Measurements from ENCODE around the gene IGFL2.
A peak's percentile ranks its signal among the peaks of the same experiment; 100 is the strongest.
"Not testable (repeated sequence)": the region's sequence is repeated elsewhere in the genome, so short reads cannot be mapped to it uniquely, and the experiment has no call there.

The IGFL2 gene

DNA sequence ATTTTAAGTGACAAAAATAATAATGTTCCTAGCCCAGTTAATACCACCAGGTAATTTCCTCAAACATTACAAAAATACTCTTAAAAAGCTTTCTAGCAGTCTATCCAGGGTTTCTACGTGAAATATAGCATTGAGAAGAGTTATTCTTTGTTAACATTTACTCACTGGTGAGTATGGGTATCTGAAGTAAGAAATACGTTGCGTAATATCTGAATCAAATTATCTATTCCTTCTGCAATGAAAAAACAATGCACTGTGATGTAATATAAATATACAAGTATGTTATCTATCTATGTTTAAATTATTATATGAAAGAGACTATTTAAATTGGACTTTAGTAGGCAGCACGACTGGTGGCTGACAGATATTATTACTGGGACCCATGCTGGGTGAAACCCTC is 5.7 kb upstream of the IGFL2 start:
- DNase-seq: no peak

GRCh38 chr19:46144756-46145155 is 3.3 kb upstream of the IGFL2 start:
- no peak for DNase-seq

GRCh38 chr19:46147166-46147740 is 785 bp upstream of the IGFL2 start:
- DNase-seq: no peak

GRCh38 chr19:46150606-46151005 is 2.6 kb downstream of the IGFL2 start:
- no peak for DNase-seq

- no peak for DNase-seq
Measured at GRCh38 chr19:46155237-46155636, 7.2 kb downstream of the IGFL2 start.

- no peak for DNase-seq
Measured at GRCh38 chr19:46159418-46160232, 11.6 kb downstream of the IGFL2 start.

DNA sequence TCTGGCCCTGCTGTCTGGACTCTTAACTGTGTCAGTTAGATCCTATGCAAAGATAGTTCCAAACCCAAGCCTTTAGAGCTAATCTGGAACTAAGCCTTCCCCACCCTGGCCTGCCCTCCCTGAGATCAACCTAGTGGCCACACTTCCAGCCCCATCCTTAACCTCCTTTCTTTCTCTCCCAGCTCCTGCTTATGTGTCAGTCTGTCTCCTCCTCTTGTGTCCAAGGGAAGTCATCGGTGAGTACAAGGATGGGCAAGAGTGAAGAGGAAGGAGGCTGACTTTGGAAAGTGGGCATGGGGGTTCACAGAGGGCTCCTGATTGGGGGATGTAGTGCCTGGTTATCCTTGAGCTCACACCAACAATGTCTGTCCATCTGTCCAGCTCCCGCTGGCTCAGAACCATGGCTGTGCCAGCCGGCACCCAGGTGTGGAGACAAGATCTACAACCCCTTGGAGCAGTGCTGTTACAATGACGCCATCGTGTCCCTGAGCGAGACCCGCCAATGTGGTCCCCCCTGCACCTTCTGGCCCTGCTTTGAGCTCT is 12.3 kb downstream of the IGFL2 start:
- no peak for DNase-seq

- DNase-seq: not testable (repeated sequence)
Measured at GRCh38 chr19:46161642-46162257, 13.7 kb downstream of the IGFL2 start.

DNA sequence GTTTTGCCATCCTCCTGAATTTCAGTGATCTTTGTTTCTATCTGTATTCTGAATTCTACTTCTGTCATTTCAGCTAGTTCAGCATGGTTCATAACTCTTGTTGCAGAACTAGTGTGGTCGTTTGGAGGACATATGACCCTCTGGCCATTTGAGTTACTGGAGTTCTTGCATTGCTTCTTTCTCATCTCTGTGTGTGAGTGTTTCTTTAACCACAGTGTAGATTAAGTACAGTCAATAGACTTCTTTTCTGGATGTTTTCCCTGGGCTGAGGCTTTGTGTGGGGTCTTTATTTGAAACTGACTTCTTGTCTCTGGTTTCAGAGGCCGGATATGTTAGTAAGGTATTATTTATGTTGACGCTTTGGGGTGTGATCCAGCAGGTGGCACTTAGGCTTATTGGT is 14.7 kb downstream of the IGFL2 start:
- peak in 1 of 4 experiments; percentile 12 for DNase-seq

- DNase-seq: no peak
Measured at GRCh38 chr19:46173886-46174480, 25.9 kb downstream of the IGFL2 start.

DNA sequence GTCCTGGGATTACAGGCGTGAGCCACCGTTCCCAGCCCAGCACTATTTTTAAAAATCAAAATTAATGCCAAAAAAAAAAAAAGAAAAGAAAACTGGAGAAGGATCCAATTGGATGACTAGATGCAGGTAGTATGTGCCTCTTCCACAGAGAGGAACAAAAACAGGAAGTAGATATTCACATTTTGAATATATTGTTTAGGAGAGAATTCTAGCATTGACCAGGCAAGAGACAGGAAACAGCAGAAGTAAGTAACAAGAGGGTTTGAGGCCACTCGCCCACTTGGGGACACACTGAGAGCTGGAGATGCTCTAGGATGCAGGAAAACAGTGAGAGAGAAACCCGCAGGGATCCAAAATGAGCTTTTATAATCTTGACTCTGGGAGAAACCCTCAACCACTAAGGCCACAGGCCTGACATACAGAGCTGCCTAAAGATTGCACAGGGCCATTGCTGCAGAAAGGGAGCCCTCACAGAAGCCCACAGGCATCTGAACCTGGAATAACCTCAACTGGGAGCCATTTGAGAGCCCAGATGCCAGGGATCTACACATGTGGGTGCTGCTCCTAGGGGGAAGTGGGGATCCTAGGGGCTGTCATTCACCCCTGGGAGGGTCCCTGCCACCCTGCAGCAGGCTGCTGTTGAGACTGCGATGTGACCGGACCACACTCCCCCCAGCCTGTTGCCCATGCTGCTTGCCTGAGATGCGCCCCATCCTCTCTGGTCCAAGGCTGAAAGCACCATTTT is 28.2 kb downstream of the IGFL2 start:
- DNase-seq: no peak

- DNase-seq: no peak
Measured at GRCh38 chr19:46179076-46179759, 31.2 kb downstream of the IGFL2 start.

GRCh38 chr19:46180701-46181387 is 32.8 kb downstream of the IGFL2 start:
- DNase-seq: no peak

DNA sequence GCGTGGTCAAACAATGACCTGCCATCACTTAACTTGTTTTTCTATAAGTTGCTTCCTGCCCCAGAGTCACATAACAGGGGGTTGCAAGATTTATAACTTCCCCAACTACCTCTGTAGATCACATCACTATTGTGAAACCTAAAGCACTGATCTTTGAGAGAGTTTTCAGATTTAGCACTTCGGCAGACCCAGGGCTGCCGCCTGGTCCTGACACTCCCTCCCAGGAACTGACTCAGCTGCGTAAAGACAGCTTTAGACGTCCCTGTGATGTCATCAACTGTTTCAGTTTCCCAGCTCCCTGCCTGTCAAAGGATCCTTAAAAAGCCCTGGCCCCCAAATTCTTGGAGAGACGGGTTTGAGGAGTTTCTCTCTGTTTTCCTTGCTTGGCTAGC is 33.3 kb downstream of the IGFL2 start:
- DNase-seq: peak; percentile 65 to 88 (median 74)

GRCh38 chr19:46182476-46182875 is 34.4 kb downstream of the IGFL2 start:
- DNase-seq: no peak

DNA sequence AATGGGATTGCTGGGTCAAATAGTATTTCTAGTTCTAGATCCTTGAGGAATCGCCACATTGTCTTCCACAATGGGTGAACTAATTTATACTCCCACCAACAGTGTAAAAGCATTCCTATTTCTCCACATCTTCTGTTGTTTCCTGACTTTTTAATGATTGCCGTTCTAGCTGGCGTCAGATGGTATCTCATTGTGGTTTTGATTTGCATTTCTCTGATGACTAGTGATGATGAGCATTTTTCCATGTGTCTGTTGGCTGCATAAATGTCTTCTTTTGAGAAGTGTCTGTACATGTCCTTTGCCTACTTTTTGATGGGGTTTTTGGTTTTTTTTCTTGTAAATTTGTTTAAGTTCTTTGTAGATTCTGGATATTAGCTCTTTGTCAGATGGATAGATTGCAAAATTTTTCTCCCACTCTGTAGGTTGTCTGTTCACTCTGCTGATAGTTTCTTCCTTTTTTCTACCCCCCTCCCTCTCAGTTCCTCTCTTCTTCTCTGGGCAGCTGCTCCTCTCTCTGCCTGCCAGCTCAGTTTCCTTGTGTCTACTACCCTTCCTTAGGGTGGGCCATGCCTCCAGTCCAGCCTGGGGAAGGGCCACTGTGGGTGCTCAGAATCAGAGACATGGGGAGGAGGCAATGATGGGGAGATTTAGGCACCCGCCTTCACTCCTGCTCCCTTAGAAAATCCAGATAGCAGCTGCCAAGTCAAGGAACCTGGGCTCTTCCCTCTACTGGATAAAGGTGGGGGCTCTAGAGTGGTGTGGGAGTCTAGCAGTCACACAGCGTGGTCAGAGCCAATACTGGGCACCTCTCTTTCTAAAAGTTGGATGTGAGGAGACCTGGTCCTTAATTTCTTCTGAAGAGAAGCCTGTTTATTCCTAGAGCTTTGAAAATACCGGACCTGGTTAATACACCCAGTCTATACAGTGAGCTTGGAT is 37.0 kb downstream of the IGFL2 start:
- peak; percentile 23 to 54 (median 53) for DNase-seq

DNA sequence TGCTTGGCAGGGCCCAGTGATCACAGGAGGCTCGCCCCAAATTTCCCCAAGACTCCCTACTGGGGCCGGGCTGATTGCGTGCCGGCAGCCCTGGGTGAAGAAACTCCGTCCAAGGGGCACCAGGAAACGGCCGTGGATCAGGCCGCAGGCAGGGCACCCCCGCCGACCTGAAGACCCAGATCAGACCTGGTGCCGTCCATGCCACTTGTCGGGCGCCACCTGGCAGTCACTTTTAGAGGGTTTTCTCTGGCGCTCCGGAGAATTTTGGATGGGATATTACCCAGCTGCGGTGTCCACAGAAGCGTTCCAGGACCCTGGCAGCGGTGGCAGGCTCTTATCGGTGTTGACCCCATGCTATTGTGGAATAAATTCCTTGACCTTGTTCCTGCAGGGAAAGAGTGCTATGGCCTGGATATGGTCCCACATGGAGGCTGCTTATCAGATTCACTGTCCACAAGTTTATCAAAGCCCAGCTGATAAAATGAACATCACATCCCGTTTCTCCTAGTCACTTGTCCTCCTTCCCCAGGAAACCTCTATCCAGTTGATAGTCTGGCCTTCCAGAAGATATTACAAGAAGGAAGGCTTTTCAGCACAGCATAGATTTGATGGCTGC is 38.2 kb downstream of the IGFL2 start:
- no peak for DNase-seq

GRCh38 chr19:46186717-46187101 is 38.7 kb downstream of the IGFL2 start:
- no peak for DNase-seq

Measured in suppressor macrophage (primary cell).